Hepatocyte (in vitro differentiated cells): ENCODE results near the gene APPBP2.

Experiments
- CTCF ChIP-seq: fragments of 200-600 bp; sonication (generic); IDR thresholded peaks from 2 replicates; pipeline ENCODE4 v1.5.1; 2016; ENCODE audit warnings: antibody characterized with exemption, mild to moderate bottlenecking; ENCODE audit not compliant: poor library complexity
- EZH2 ChIP-seq: fragments of 200-600 bp; sonication (generic); IDR thresholded peaks from 2 replicates; pipeline ENCODE4 v1.6.1; 2016; ENCODE audit warnings: antibody characterized with exemption, mild to moderate bottlenecking, borderline replicate concordance

GRCh38 chr17:60524463-60525327, 1.3 kb downstream of the APPBP2 start:
- TF ChIP-seq EZH2 = no peak
- TF ChIP-seq CTCF = no peak
